Measurements from ENCODE around the gene NOTUM.

Gene NOTUM

GRCh38 chr17:81930142-81931125 is 30.6 kb downstream of the NOTUM start:
- Histone ChIP-seq H3K27ac (replicated peaks; ENCODE audit: low read length) (no peak overlapping the region), H3K4me1 (ENCODE audit: control insufficient read depth in 2 of 2, insufficient read depth in 1 of 2, low read depth in 1 of 2, low read length in 2 of 2) (peaks cover 12 to 13% of the 10 kb centered on the region in 2 donors), H2BK15ac (ENCODE audit: low read length) (no peak overlapping the region), H3K9ac (ENCODE audit: low read depth, low read length, poor library complexity) (no peak overlapping the region), H3K18ac (ENCODE audit: low read length) (no peak overlapping the region), H2BK5ac (ENCODE audit: low read length) (peak overlapping the region; percentile 53), H3K23ac (ENCODE audit: low read depth, low read length, poor library complexity) (peak overlapping the region; percentile 85), H3K4me2 (ENCODE audit: insufficient read depth, low read length, poor library complexity, severe bottlenecking) (no peak overlapping the region), H3K27me3 (ENCODE audit: control insufficient read depth in 3 of 3, insufficient read depth in 3 of 3, low read depth in 1 of 3, low read length in 3 of 3) (peaks cover 0 to 10% (median 0%) of the 10 kb centered on the region in 3 experiments), H2BK12ac (ENCODE audit: low read length) (no peak overlapping the region), H3K4ac (ENCODE audit: low read length) (no peak overlapping the region), H2AFZ (ENCODE audit: low read length) (no peak overlapping the region), H2AK5ac (ENCODE audit: low read depth, low read length) (no peak overlapping the region), H4K91ac (ENCODE audit: low read depth, low read length, poor library complexity) (no peak overlapping the region), H3K79me1 (ENCODE audit: low read depth, low read length) (peaks cover 32% of the 10 kb centered on the region), H4K8ac (ENCODE audit: low read depth, low read length) (no peak overlapping the region), H2BK120ac (ENCODE audit: low read depth, low read length) (no peak overlapping the region), H3K9me3 (replicated peaks in 1 of 2; ENCODE audit: control insufficient read depth in 2 of 2, insufficient read depth in 1 of 2, low read depth in 1 of 2, low read length in 2 of 2) (no peaks in the 10 kb centered on the region), H3K4me3 (ENCODE audit: low read length in 2 of 2) (no peak overlapping the region), H3K14ac (ENCODE audit: low read length) (no peak overlapping the region), H3K36me3 (replicated peaks in 1 of 2; ENCODE audit: control insufficient read depth in 2 of 2, insufficient read depth in 2 of 2, low read length in 2 of 2) (peaks cover 6 to 26% of the 10 kb centered on the region in 2 donors)
- DNase-seq (ENCODE audit: low spot score) = no peak
- no CpG with 5 or more reads among the region's 20 CpGs for WGBS, 2 donors (ENCODE audit: extremely low coverage in 2 of 2, insufficient read length in 2 of 2, insufficient replicate concordance in 1 of 2)

- Histone ChIP-seq H3K23ac (ENCODE audit: low read depth, low read length, poor library complexity) (peak overlapping the region; percentile 98), H2BK120ac (ENCODE audit: low read depth, low read length) (no peak overlapping the region), H3K4me1 (ENCODE audit: control insufficient read depth in 2 of 2, insufficient read depth in 1 of 2, low read depth in 1 of 2, low read length in 2 of 2) (peaks cover 20 to 21% of the 10 kb centered on the region in 2 donors), H3K9me3 (replicated peaks in 1 of 2; ENCODE audit: control insufficient read depth in 2 of 2, insufficient read depth in 1 of 2, low read depth in 1 of 2, low read length in 2 of 2) (no peaks in the 10 kb centered on the region), H3K4ac (ENCODE audit: low read length) (no peak overlapping the region), H2AFZ (ENCODE audit: low read length) (no peak overlapping the region), H2BK12ac (ENCODE audit: low read length) (peak overlapping the region; percentile 97), H3K9ac (ENCODE audit: low read depth, low read length, poor library complexity) (peak overlapping the region; percentile 97), H4K91ac (ENCODE audit: low read depth, low read length, poor library complexity) (no peak overlapping the region), H3K14ac (ENCODE audit: low read length) (peak overlapping the region; percentile 97), H3K36me3 (replicated peaks in 1 of 2; ENCODE audit: control insufficient read depth in 2 of 2, insufficient read depth in 2 of 2, low read length in 2 of 2) (peaks cover 2 to 18% of the 10 kb centered on the region in 2 donors), H2BK15ac (ENCODE audit: low read length) (no peak overlapping the region), H2BK5ac (ENCODE audit: low read length) (peak overlapping the region; percentile 90), H2AK5ac (ENCODE audit: low read depth, low read length) (peak overlapping the region; percentile 97), H4K8ac (ENCODE audit: low read depth, low read length) (peak overlapping the region; percentile 17), H3K4me2 (ENCODE audit: insufficient read depth, low read length, poor library complexity, severe bottlenecking) (peak overlapping the region; percentile 93), H3K18ac (ENCODE audit: low read length) (peak overlapping the region; percentile 97), H3K27me3 (ENCODE audit: control insufficient read depth in 3 of 3, insufficient read depth in 3 of 3, low read depth in 1 of 3, low read length in 3 of 3) (peaks cover 0 to 10% (median 0%) of the 10 kb centered on the region in 3 experiments), H3K27ac (replicated peaks; ENCODE audit: low read length) (no peak overlapping the region), H3K4me3 (ENCODE audit: low read length in 2 of 2) (peak overlapping the region in 1 of 2 donors; percentile 74), H3K79me1 (ENCODE audit: low read depth, low read length) (peaks cover 34% of the 10 kb centered on the region)
- no CpG with 5 or more reads among the region's 31 CpGs for WGBS, 2 donors (ENCODE audit: extremely low coverage in 2 of 2, insufficient read length in 2 of 2, insufficient replicate concordance in 1 of 2)
- no peak for DNase-seq (ENCODE audit: low spot score)
Measured at GRCh38 chr17:81929253-81930141, 31.5 kb downstream of the NOTUM start.

GRCh38 chr17:81928544-81929252 is 32.3 kb downstream of the NOTUM start:
- WGBS, 2 donors (ENCODE audit: extremely low coverage in 2 of 2, insufficient read length in 2 of 2, insufficient replicate concordance in 1 of 2) = no CpG with 5 or more reads among the region's 44 CpGs
- DNase-seq (ENCODE audit: low spot score) = no peak
- peak overlapping the region; percentile 43 for H4K8ac ChIP-seq (ENCODE audit: low read depth, low read length)

More at GRCh38 chr17:81928544-81929252, 32.3 kb downstream of the NOTUM start:
- Histone ChIP-seq H3K79me1 (ENCODE audit: low read depth, low read length) (peaks cover 36% of the 10 kb centered on the region), H3K14ac (ENCODE audit: low read length) (peak overlapping the region; percentile 97), H2AFZ (ENCODE audit: low read length) (peak overlapping the region; percentile 99), H3K4ac (ENCODE audit: low read length) (peak overlapping the region; percentile 93), H3K36me3 (replicated peaks in 1 of 2; ENCODE audit: control insufficient read depth in 2 of 2, insufficient read depth in 2 of 2, low read length in 2 of 2) (peaks cover 2 to 10% of the 10 kb centered on the region in 2 donors), H3K9ac (ENCODE audit: low read depth, low read length, poor library complexity) (peak overlapping the region; percentile 97), H2BK12ac (ENCODE audit: low read length) (peak overlapping the region; percentile 97), H2BK15ac (ENCODE audit: low read length) (peak overlapping the region; percentile 89), H3K9me3 (replicated peaks in 1 of 2; ENCODE audit: control insufficient read depth in 2 of 2, insufficient read depth in 1 of 2, low read depth in 1 of 2, low read length in 2 of 2) (no peaks in the 10 kb centered on the region), H2BK120ac (ENCODE audit: low read depth, low read length) (peak overlapping the region; percentile 72), H3K27me3 (ENCODE audit: control insufficient read depth in 3 of 3, insufficient read depth in 3 of 3, low read depth in 1 of 3, low read length in 3 of 3) (peaks cover 0 to 10% (median 0%) of the 10 kb centered on the region in 3 experiments), H3K4me1 (ENCODE audit: control insufficient read depth in 2 of 2, insufficient read depth in 1 of 2, low read depth in 1 of 2, low read length in 2 of 2) (peaks cover 22 to 28% of the 10 kb centered on the region in 2 donors), H4K91ac (ENCODE audit: low read depth, low read length, poor library complexity) (no peak overlapping the region), H3K4me3 (ENCODE audit: low read length in 2 of 2) (peak overlapping the region; percentile 74 to 90), H3K18ac (ENCODE audit: low read length) (peak overlapping the region; percentile 97), H3K23ac (ENCODE audit: low read depth, low read length, poor library complexity) (peak overlapping the region; percentile 98), H2AK5ac (ENCODE audit: low read depth, low read length) (peak overlapping the region; percentile 97), H3K4me2 (ENCODE audit: insufficient read depth, low read length, poor library complexity, severe bottlenecking) (peak overlapping the region; percentile 93), H2BK5ac (ENCODE audit: low read length) (peak overlapping the region; percentile 90), H3K27ac (replicated peaks; ENCODE audit: low read length) (no peak overlapping the region)
